SU-DHL-6 (cell line): ENCODE results near the gene CTSA.
"Not testable (repeated sequence)": the region's sequence is repeated elsewhere in the genome, so short reads cannot be mapped to it uniquely, and the experiment has no call there.

Experiments
- H2AFZ ChIP-seq: fragments of 200-600 bp; sonication (generic); 2 replicates; pipeline ENCODE4 v1.6.1; 2014; ENCODE audit warnings: low read depth, mild to moderate bottlenecking, moderate library complexity, mixed read lengths, antibody characterized with exemption, low read length; ENCODE audit not compliant: severe bottlenecking
- H3F3A ChIP-seq: fragments of 200-600 bp; shearing (Covaris generic); 2 replicates; pipeline ENCODE4 v1.6.0; 2016; ENCODE audit warnings: antibody characterized with exemption, mild to moderate bottlenecking; ENCODE audit not compliant: insufficient read depth
- H3K27ac ChIP-seq: fragments of 200-600 bp; sonication (generic); 2 replicates; pipeline ENCODE4 v1.5.1; 2016; ENCODE audit warnings: low read depth, mild to moderate bottlenecking, low read length, moderate library complexity, mixed read lengths
- H3K27me3 ChIP-seq: fragments of 200-600 bp; sonication (generic), shearing (Covaris generic); 2 replicates; pipeline ENCODE4 v1.6.0; 2014; ENCODE audit warnings: mild to moderate bottlenecking, low read length
- H3K36me3 ChIP-seq: fragments of 200-600 bp; sonication (generic); 2 replicates; pipeline ENCODE4 v1.6.1; 2014; ENCODE audit warnings: mild to moderate bottlenecking, low read length, mixed read lengths
- H3K4me2 ChIP-seq: fragments of 300-600, 200-600 bp; shearing (Covaris generic), sonication (generic); 2 replicates; pipeline ENCODE4 v1.6.0; 2014; ENCODE audit warnings: low read length, low read depth, mild to moderate bottlenecking; ENCODE audit not compliant: poor library complexity, severe bottlenecking
- H3K4me3 ChIP-seq: fragments of 200-600 bp; sonication (generic); 2 replicates; pipeline ENCODE4 v1.5.1; 2014; ENCODE audit warnings: antibody characterized with exemption, low read length, mild to moderate bottlenecking, mixed read lengths; ENCODE audit not compliant: insufficient read depth, poor library complexity, severe bottlenecking
- H3K79me2 ChIP-seq: fragments of 200-600 bp; sonication (generic); 2 replicates; pipeline ENCODE4 v1.6.1; 2014; ENCODE audit warnings: mild to moderate bottlenecking, low read length, moderate library complexity; ENCODE audit not compliant: insufficient read depth
- H3K9ac ChIP-seq: fragments of 200-600 bp; sonication (generic); 2 replicates; pipeline ENCODE4 v1.7.0; 2014; ENCODE audit warnings: mild to moderate bottlenecking, low read length
- H3K9me2 ChIP-seq: fragments of 200-600 bp; sonication (generic); replicated peaks from 2 replicates; pipeline ENCODE4 v1.6.1; 2014; ENCODE audit warnings: low read length; ENCODE audit not compliant: insufficient read depth
- H3K9me3 ChIP-seq: fragments of 200-600 bp; sonication (generic); 2 replicates; pipeline ENCODE4 v1.6.1; 2014; ENCODE audit warnings: low read length, mixed read lengths; ENCODE audit not compliant: insufficient read depth
- H4K20me1 ChIP-seq: fragments of 200-600 bp; sonication (generic); 2 replicates; pipeline ENCODE4 v1.6.1; 2014; ENCODE audit warnings: low read depth, mild to moderate bottlenecking, antibody characterized with exemption, low read length, moderate library complexity, mixed read lengths
- EZH2phosphoT487 ChIP-seq: fragments of 200-600 bp; sonication (generic), shearing (Covaris generic); conservative IDR thresholded peaks from 2 replicates; pipeline ENCODE4 v1.6.1; 2018; ENCODE audit warnings: mild to moderate bottlenecking, antibody characterized with exemption, low read length, moderate library complexity, mixed read lengths
- TF ChIP-seq, protein P1 (sequence below): fragments of 200-600 bp; sonication (generic); IDR thresholded peaks from one replicate; pipeline ENCODE4 v1.5.1; 2017; ENCODE audit warnings: antibody characterized with exemption, mild to moderate bottlenecking, low read length, moderate library complexity; ENCODE audit not compliant: insufficient read depth, poor library complexity, severe bottlenecking

Gene CTSA

DNA sequence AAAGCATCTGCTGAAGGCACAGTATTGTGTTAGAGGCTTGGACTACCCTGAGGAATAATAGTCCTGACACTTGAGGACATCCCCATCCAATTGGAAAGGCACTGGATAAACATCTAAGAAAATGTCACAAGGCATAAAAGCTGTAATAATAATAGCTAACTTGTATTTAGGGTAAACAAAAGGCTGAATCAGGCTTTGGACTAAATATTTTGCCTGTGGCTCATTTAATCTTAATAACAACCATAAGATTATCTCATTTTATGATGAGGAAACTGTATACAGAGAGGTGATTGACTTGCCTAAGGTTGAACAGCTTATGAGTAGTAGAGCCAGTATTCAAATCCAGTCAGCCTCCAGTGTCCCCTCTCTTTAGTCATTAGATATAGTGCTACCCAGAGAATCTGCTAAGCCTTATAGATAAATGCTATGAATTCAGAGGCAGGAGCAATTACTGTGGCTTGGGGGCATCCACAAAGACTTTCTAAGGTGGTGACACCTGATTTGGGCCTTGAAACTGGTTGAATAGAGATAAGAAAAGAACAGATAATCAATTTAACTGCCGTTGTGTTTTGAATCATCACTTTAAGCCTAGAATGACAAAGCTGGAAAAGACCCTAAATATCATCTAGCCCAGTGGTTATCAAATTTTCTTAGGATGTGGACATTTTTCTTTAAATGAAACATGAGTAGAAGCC, 17.6 kb upstream of the CTSA start:
- no peak overlapping the region for H3K9ac ChIP-seq
- H3K9me3 ChIP-seq: no peaks in the 10 kb centered on the region
- H3K4me2 ChIP-seq: no peak overlapping the region
- no peaks in the 10 kb centered on the region for H3K9me2 ChIP-seq
- H3K79me2 ChIP-seq: no peaks in the 10 kb centered on the region
- H3K36me3 ChIP-seq: no peaks in the 10 kb centered on the region
- H3K4me3 ChIP-seq: no peak overlapping the region
- no peaks in the 10 kb centered on the region for H3K27me3 ChIP-seq
- TF ChIP-seq, protein P1, sequence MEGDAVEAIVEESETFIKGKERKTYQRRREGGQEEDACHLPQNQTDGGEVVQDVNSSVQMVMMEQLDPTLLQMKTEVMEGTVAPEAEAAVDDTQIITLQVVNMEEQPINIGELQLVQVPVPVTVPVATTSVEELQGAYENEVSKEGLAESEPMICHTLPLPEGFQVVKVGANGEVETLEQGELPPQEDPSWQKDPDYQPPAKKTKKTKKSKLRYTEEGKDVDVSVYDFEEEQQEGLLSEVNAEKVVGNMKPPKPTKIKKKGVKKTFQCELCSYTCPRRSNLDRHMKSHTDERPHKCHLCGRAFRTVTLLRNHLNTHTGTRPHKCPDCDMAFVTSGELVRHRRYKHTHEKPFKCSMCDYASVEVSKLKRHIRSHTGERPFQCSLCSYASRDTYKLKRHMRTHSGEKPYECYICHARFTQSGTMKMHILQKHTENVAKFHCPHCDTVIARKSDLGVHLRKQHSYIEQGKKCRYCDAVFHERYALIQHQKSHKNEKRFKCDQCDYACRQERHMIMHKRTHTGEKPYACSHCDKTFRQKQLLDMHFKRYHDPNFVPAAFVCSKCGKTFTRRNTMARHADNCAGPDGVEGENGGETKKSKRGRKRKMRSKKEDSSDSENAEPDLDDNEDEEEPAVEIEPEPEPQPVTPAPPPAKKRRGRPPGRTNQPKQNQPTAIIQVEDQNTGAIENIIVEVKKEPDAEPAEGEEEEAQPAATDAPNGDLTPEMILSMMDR: no peak
- no peak for TF ChIP-seq EZH2phosphoT487
- H3K27ac ChIP-seq: no peak overlapping the region
- H4K20me1 ChIP-seq: no peaks in the 10 kb centered on the region
- no peaks in the 10 kb centered on the region for H3F3A ChIP-seq
- H2AFZ ChIP-seq: no peak overlapping the region

DNA sequence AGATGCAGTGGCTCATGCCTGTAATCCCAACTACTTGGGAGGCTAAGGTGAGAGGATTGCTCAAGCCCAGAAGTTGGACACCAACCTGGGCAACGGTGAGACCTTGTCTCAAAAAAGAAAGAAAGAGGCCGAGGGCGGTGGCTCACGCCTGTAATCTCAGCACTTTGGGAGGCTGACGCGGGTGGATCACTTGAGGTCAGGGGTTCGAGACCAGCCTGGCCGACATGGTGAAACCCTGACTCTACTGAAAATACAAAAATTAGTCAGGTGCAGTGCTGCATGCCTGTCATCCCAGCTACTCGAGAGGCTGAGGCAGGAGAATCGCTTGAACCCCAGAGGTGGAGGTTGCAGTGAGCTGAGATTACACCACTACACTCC, 17.0 kb upstream of the CTSA start:
- not testable (repeated sequence) for H3K4me2 ChIP-seq, H3K9ac ChIP-seq, H3K27ac ChIP-seq, H3K4me3 ChIP-seq, H4K20me1 ChIP-seq, H3K9me2 ChIP-seq, H3F3A ChIP-seq, H3K36me3 ChIP-seq, H3K27me3 ChIP-seq, H3K9me3 ChIP-seq, H3K79me2 ChIP-seq, H2AFZ ChIP-seq

DNA sequence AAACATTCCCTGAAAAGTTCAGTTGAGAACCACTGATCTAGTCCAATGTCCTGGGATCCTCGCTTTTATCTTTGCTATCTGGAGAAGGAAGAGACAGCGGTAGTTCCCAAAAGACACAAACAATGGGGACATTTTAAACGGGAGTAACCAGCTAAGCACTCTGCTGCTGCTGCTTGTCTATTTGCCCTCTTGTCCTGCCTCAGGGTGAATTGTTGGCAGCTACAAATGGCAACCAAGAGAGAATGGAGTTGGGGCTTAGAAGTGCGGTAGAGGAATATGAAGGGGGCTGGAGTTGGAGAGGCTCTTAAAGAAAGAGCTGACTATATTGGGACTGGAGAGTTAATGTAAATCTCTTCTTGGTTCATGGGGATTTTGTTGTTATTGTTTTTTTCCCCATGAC, 16.6 kb upstream of the CTSA start:
- Histone ChIP-seq H2AFZ (no peak overlapping the region), H3K9ac (no peak overlapping the region)
- no peak for TF ChIP-seq EZH2phosphoT487
- TF ChIP-seq, protein P1: no peak

DNA sequence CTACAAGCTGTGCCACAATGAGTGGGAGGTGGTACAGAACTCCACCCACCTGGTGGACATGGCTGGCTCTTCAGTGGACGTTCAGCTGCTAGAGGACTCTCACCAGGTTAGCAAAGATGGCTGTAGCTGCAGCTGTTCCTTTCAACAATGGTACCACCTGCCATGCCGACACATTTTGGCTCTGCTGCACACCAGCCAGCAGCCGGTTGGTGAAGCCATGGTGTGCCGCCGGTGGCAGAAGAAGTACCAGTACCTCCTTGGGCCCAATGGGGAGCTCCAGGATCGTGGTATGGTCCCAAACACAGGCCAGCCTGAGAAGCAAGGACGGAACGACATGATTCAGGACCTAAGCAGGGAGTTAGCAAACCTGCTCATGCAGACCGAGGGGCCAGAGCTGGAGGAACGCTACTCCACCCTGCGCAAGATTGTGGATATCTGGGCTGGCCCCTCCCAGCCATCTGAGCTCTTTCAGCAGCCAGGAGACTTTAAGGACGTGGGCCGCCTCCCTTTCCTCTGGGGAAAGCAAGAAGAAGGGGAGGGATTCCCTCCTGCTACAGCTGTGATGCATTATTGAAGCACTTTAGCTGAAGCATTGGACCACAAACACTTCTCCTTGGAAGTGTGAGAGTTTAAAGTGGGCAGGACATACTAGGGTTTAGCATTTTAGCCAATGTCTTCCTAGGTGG, 12.9 kb upstream of the CTSA start:
- no peaks in the 10 kb centered on the region for H3K27me3 ChIP-seq
- no peak overlapping the region for H3K27ac ChIP-seq
- no peaks in the 10 kb centered on the region for H3F3A ChIP-seq
- TF ChIP-seq, protein P1: no peak
- TF ChIP-seq EZH2phosphoT487: no peak
- no peaks in the 10 kb centered on the region for H3K9me2 ChIP-seq
- no peaks in the 10 kb centered on the region for H4K20me1 ChIP-seq
- H3K9me3 ChIP-seq: no peaks in the 10 kb centered on the region
- H3K79me2 ChIP-seq: peaks cover 5% of the 10 kb centered on the region
- no peaks in the 10 kb centered on the region for H3K36me3 ChIP-seq
- H3K4me2 ChIP-seq: no peak overlapping the region
- no peak overlapping the region for H3K9ac ChIP-seq
- no peak overlapping the region for H3K4me3 ChIP-seq
- no peak overlapping the region for H2AFZ ChIP-seq

More for the DNA sequence above, 16.6 kb upstream of the CTSA start:
- Histone ChIP-seq H3F3A (no peaks in the 10 kb centered on the region), H3K27ac (no peak overlapping the region), H3K36me3 (no peaks in the 10 kb centered on the region), H3K79me2 (no peaks in the 10 kb centered on the region), H3K27me3 (no peaks in the 10 kb centered on the region), H3K9me2 (no peaks in the 10 kb centered on the region), H4K20me1 (no peaks in the 10 kb centered on the region), H3K4me2 (no peak overlapping the region), H3K4me3 (no peak overlapping the region), H3K9me3 (no peaks in the 10 kb centered on the region)
